ENCODE results near the gene TPM4. TPM values are rescaled to one million over a fixed set of nuclear protein-coding genes. Genes with fewer than 3 reads are reported as not detected.

TPM4 gene
- total RNA-seq, 1 experiment from 2014 or later = 509 TPM

GRCh38 chr19:16125737-16126495 lies 49.6 kb downstream of the TPM4 start:
- DNase-seq (ENCODE audit: low read depth) = no peak

- no peak for DNase-seq (ENCODE audit: low read depth)
Measured at GRCh38 chr19:16127080-16127479, 50.8 kb downstream of the TPM4 start.

GRCh38 chr19:16127776-16128371 lies 51.6 kb downstream of the TPM4 start:
- DNase-seq (ENCODE audit: low read depth) = no peak

- DNase-seq (ENCODE audit: low read depth) = no peak
Measured at GRCh38 chr19:16131648-16132047, 55.4 kb downstream of the TPM4 start.

- DNase-seq (ENCODE audit: low read depth) = no peak
Measured at GRCh38 chr19:16133818-16134217, 57.5 kb downstream of the TPM4 start.

- DNase-seq (ENCODE audit: low read depth) = no peak
Measured at GRCh38 chr19:16134510-16134909, 58.2 kb downstream of the TPM4 start.

GRCh38 chr19:16135430-16136127 lies 59.3 kb downstream of the TPM4 start:
- no peak for DNase-seq (ENCODE audit: low read depth)

- DNase-seq (ENCODE audit: low read depth) = no peak
Measured at GRCh38 chr19:16136185-16136999, 60.1 kb downstream of the TPM4 start.

GRCh38 chr19:16139752-16140151 lies 63.5 kb downstream of the TPM4 start:
- no peak for DNase-seq (ENCODE audit: low read depth)

- peak; percentile 11 for DNase-seq (ENCODE audit: low read depth)
Measured at GRCh38 chr19:16141043-16141442, 64.7 kb downstream of the TPM4 start.

GRCh38 chr19:16142032-16142580 lies 65.8 kb downstream of the TPM4 start:
- DNase-seq (ENCODE audit: low read depth) = no peak

- no peak for DNase-seq (ENCODE audit: low read depth)
Measured at GRCh38 chr19:16143399-16144215, 67.3 kb downstream of the TPM4 start, which contains the start of gene HSH2D. TSS of gene HSH2D (plus strand) at chr19:16143685. CDS start at chr19:16148751, 5,066 bp downstream.

- no peak for DNase-seq (ENCODE audit: low read depth)
Measured at GRCh38 chr19:16144216-16144581, 67.9 kb downstream of the TPM4 start.

GRCh38 chr19:16146112-16146511 lies 69.8 kb downstream of the TPM4 start:
- no peak for DNase-seq (ENCODE audit: low read depth)

- DNase-seq (ENCODE audit: low read depth) = no peak
Measured at GRCh38 chr19:16148443-16149229, 72.3 kb downstream of the TPM4 start.
